ENCODE data around the gene CNTNAP2. TPM values are rescaled to one million over a fixed set of nuclear protein-coding genes. Genes with fewer than 3 reads are reported as not detected.

Gene CNTNAP2
- total RNA-seq, 1 experiment from 2014 or later: 0.03 TPM

DNA sequence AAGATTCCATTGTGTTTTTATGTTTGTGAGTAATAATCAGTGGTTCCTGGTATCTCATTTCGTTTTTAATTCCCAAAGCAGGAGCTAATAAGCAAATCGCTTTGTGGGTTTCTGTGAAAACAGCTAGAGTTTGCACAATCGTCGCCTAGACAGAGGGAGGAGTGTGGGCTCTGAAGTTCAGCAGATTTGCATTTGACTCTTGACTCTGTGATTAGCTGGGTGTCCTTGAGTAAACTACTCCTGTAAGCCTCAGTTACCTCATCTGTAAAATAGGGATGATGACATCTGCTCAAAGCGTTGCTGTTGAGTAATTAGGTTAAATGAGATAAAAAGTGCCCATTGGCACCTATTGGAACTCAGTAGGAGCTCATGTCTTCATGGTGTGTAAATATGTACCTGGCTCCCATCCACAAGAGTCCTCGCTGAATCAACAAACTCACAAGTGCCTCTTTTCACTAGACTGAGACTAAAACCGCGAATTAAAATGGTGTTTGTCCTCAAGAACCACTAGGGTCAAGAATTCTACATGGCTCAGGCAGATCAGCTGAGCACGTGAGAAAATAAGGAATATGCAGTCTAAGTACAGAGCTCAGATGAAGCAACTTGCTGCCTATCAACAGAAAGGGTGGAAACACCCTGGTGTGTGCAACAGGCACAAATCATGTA, 2088.2 kb downstream of the CNTNAP2 start:
- H3K9me3 ChIP-seq (ENCODE audit: control insufficient read depth, insufficient read depth, low read depth, low read length): no peaks in the 10 kb centered on the region
- no TSS peak for BruUV-seq (replicated peaks)
- ATAC-seq (no peak), DNase-seq (ENCODE audit: low read depth, low spot score) (no peak)
- H3K4me1 ChIP-seq (ENCODE audit: control insufficient read depth, insufficient read depth, low read length): no peaks in the 10 kb centered on the region
- in situ Hi-C loops (cut with HindIII; ENCODE audit: low pct_unique_long_range_greater_than_20kb, low sequenced_read_pairs) (no loop called here), intact Hi-C loops (cut with micrococcal nuclease; ENCODE audit: unreplicated experiment) (no loop called here)
- ChIA-PET POLR2A (no interaction called here), CTCF (no interaction called here)
- no peaks in the 10 kb centered on the region for H3K36me3 ChIP-seq (ENCODE audit: control insufficient read depth, insufficient read depth, low read length)
- H3K4me3 ChIP-seq (ENCODE audit: low read depth in 2 of 2, low read length in 2 of 2): no peak overlapping the region
- H3K27ac ChIP-seq (ENCODE audit: low read length): no peak overlapping the region
- H3K27me3 ChIP-seq (ENCODE audit: control insufficient read depth, insufficient read depth, low read length): no peaks in the 10 kb centered on the region; the same call in 1 of the 2 replicates
- TF ChIP-seq, protein P1, sequence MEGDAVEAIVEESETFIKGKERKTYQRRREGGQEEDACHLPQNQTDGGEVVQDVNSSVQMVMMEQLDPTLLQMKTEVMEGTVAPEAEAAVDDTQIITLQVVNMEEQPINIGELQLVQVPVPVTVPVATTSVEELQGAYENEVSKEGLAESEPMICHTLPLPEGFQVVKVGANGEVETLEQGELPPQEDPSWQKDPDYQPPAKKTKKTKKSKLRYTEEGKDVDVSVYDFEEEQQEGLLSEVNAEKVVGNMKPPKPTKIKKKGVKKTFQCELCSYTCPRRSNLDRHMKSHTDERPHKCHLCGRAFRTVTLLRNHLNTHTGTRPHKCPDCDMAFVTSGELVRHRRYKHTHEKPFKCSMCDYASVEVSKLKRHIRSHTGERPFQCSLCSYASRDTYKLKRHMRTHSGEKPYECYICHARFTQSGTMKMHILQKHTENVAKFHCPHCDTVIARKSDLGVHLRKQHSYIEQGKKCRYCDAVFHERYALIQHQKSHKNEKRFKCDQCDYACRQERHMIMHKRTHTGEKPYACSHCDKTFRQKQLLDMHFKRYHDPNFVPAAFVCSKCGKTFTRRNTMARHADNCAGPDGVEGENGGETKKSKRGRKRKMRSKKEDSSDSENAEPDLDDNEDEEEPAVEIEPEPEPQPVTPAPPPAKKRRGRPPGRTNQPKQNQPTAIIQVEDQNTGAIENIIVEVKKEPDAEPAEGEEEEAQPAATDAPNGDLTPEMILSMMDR (IDR thresholded peaks at IDR 0.05): no peak
- no peak for TF ChIP-seq POLR2AphosphoS5 (IDR thresholded peaks at IDR 0.05; ENCODE audit: low read depth, low read length)
- TF ChIP-seq, protein P2, sequence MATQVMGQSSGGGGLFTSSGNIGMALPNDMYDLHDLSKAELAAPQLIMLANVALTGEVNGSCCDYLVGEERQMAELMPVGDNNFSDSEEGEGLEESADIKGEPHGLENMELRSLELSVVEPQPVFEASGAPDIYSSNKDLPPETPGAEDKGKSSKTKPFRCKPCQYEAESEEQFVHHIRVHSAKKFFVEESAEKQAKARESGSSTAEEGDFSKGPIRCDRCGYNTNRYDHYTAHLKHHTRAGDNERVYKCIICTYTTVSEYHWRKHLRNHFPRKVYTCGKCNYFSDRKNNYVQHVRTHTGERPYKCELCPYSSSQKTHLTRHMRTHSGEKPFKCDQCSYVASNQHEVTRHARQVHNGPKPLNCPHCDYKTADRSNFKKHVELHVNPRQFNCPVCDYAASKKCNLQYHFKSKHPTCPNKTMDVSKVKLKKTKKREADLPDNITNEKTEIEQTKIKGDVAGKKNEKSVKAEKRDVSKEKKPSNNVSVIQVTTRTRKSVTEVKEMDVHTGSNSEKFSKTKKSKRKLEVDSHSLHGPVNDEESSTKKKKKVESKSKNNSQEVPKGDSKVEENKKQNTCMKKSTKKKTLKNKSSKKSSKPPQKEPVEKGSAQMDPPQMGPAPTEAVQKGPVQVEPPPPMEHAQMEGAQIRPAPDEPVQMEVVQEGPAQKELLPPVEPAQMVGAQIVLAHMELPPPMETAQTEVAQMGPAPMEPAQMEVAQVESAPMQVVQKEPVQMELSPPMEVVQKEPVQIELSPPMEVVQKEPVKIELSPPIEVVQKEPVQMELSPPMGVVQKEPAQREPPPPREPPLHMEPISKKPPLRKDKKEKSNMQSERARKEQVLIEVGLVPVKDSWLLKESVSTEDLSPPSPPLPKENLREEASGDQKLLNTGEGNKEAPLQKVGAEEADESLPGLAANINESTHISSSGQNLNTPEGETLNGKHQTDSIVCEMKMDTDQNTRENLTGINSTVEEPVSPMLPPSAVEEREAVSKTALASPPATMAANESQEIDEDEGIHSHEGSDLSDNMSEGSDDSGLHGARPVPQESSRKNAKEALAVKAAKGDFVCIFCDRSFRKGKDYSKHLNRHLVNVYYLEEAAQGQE (IDR thresholded peaks at IDR 0.05; ENCODE audit: insufficient read depth in 1 of 2, low read depth in 2 of 2, low read length in 1 of 2): no peak
- TF ChIP-seq SIN3A (IDR thresholded peaks at IDR 0.05; ENCODE audit: borderline replicate concordance, insufficient read depth, low read depth, low read length): no peak
- TF ChIP-seq TCF7L2 (IDR thresholded peaks at IDR 0.05; ENCODE audit: low read depth, low read length): no peak

DNA sequence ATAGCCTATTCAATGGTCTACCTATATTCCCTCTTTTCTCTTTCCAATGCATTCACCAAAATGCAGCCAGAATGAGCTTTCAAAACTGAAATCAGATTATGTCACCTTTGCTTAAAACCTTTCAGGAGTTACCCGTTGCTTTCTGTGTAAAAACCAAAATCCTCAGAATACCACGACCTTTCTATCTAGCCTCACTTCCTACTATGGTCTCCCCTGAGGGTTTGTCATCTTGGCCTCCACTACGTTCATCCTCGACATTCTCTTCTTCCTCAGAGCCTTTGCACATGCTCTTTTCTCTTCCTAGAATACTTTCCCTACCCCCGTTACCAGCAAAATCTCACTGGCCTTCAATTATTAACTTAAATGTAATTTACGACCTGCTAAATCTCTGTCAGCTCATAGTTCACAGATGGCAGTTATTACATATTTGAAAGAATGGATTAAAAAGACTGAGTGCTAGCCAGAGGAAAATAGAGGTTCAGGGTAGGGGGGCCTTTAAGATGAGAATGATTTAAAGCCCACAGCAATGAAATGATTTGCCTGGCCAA, 2093.1 kb downstream of the CNTNAP2 start:
- H3K27me3 ChIP-seq (ENCODE audit: control insufficient read depth, insufficient read depth, low read length): peaks cover 2% of the 10 kb centered on the region; the same call in 1 of the 2 replicates
- no peak overlapping the region for H3K4me3 ChIP-seq (ENCODE audit: low read depth in 2 of 2, low read length in 2 of 2)
- ATAC-seq (no peak), DNase-seq (ENCODE audit: low read depth, low spot score) (no peak)
- ChIA-PET POLR2A (no interaction called here), CTCF (no interaction called here)
- intact Hi-C loops (cut with micrococcal nuclease; ENCODE audit: unreplicated experiment): no loop called here
- no peaks in the 10 kb centered on the region for H3K9me3 ChIP-seq (ENCODE audit: control insufficient read depth, insufficient read depth, low read depth, low read length)
- in situ Hi-C loops (cut with HindIII; ENCODE audit: low pct_unique_long_range_greater_than_20kb, low sequenced_read_pairs): no loop called here
- H3K36me3 ChIP-seq (ENCODE audit: control insufficient read depth, insufficient read depth, low read length): no peaks in the 10 kb centered on the region
- TF ChIP-seq, protein P1 (IDR thresholded peaks at IDR 0.05): no peak
- TF ChIP-seq, protein P2 (IDR thresholded peaks at IDR 0.05; ENCODE audit: insufficient read depth in 1 of 2, low read depth in 2 of 2, low read length in 1 of 2): no peak
- no peak for TF ChIP-seq POLR2AphosphoS5 (IDR thresholded peaks at IDR 0.05; ENCODE audit: low read depth, low read length)
- no peak for TF ChIP-seq TCF7L2 (IDR thresholded peaks at IDR 0.05; ENCODE audit: low read depth, low read length)
- TF ChIP-seq SIN3A (IDR thresholded peaks at IDR 0.05; ENCODE audit: borderline replicate concordance, insufficient read depth, low read depth, low read length): no peak
- no TSS peak for BruUV-seq (replicated peaks)
- no peaks in the 10 kb centered on the region for H3K4me1 ChIP-seq (ENCODE audit: control insufficient read depth, insufficient read depth, low read length)
- no peak overlapping the region for H3K27ac ChIP-seq (ENCODE audit: low read length)
